Left ventricle myocardium inferior (tissue), 1 donor: ENCODE results near the gene PITPNC1. TPM values are rescaled to one million over a fixed set of nuclear protein-coding genes. Genes with fewer than 3 reads are reported as not detected.

Source experiments
- DNase-seq: peaks from one replicate; pipeline ENCODE4 v3.0.0-alpha.2; 2020
- H3K27ac ChIP-seq: fragments of 200-600 bp; replicated peaks from 2 replicates; pipeline ENCODE4 v1.8.0; 2021
- H3K27me3 ChIP-seq: fragments of 200-600 bp; 2 replicates; pipeline ENCODE4 v1.8.0; 2021; ENCODE audit warnings: low read depth
- H3K36me3 ChIP-seq: fragments of 200-600 bp; 2 replicates; pipeline ENCODE4 v1.8.0; 2021
- H3K4me1 ChIP-seq: fragments of 200-600 bp; 2 replicates; pipeline ENCODE4 v1.8.0; 2021
- H3K4me3 ChIP-seq: fragments of 200-600 bp; 2 replicates; pipeline ENCODE4 v1.8.0; 2021; ENCODE audit warnings: mild to moderate bottlenecking, moderate library complexity
- H3K9me3 ChIP-seq: fragments of 200-600 bp; replicated peaks from 2 replicates; pipeline ENCODE4 v1.8.0; 2021
- CTCF ChIP-seq: fragments of 200-600 bp; IDR thresholded peaks from 2 replicates; pipeline ENCODE4 v1.8.0; 2021; ENCODE audit warnings: antibody characterized with exemption, mild to moderate bottlenecking, borderline replicate concordance
- intact Hi-C: fragments of 100-400 bp; cut with micrococcal nuclease; formaldehyde crosslinking; loops from one replicate; pipeline ENCODE4 v1.11.0; 2022
- microRNA-seq: library from miRNA; unstranded; fragments of <30 nt; microRNA quantifications from one replicate; pipeline ENCODE4 v1.2.0, GENCODE V29; 2020
- total RNA-seq: library from RNA; stranded (reverse); fragmentation: NEBNext Ultra II Directional; extraction: Animal tissue kit (Norgen Biotek cat#: 25700); gene quantifications from one replicate; pipeline ENCODE4 v1.2.1, GENCODE V29; 2021
- donor health status: DM: no; HTN: yes; CAD: no; lungs with severe emphysema.

The PITPNC1 gene
- total RNA-seq, 1 donor from 2014 or later: 8.1 TPM

- no peak for DNase-seq
- no peak for TF ChIP-seq CTCF
- Histone ChIP-seq H3K36me3 (peaks cover 92% of the 10 kb centered on the region), H3K9me3 (no peaks in the 10 kb centered on the region), H3K27me3 (no peaks in the 10 kb centered on the region), H3K4me3 (no peak overlapping the region), H3K4me1 (no peaks in the 10 kb centered on the region), H3K27ac (no peak overlapping the region)
- intact Hi-C loops: no loop called here
Observed at GRCh38 chr17:67737145-67737544, 360.1 kb downstream of the PITPNC1 start.

GRCh38 chr17:67742025-67742424 is 364.9 kb downstream of the PITPNC1 start:
- Histone ChIP-seq H3K27me3 (no peaks in the 10 kb centered on the region), H3K4me3 (no peak overlapping the region), H3K4me1 (no peaks in the 10 kb centered on the region), H3K9me3 (no peaks in the 10 kb centered on the region), H3K36me3 (peaks cover 99% of the 10 kb centered on the region), H3K27ac (no peak overlapping the region)
- no peak for TF ChIP-seq CTCF
- no peak for DNase-seq
- intact Hi-C loops: no loop called here

Small RNAs within 50 kb of the gene (microRNA-seq; reads per million reads assigned to microRNA genes)
- gene MIR548AA2 (not detected), gene MIR548D2 (not detected)

Other genes starting within 250 kb of the PITPNC1 start
- 36.7 TPM for gene HELZ, start 132.1 kb upstream of the PITPNC1 start, total RNA-seq
- 45.0 TPM for gene PSMD12, start 10.7 kb upstream of the PITPNC1 start, total RNA-seq